Trophoblast cell (in vitro differentiated cells and primary cell): ENCODE results near the gene HBE1.

Experiments
- DNase-seq, 2 donors: peaks; one replicate each; pipeline ENCODE4 v3.0.0-alpha.2; 2016
- H2AFZ ChIP-seq: 2 replicates; pipeline ENCODE4 v1.6.1; 2013; ENCODE audit warnings: low read length, moderate library complexity, mild to moderate bottlenecking; ENCODE audit not compliant: insufficient read depth, poor library complexity
- H2AK5ac ChIP-seq: 2 replicates; pipeline ENCODE4 v1.6.1; 2013; ENCODE audit warnings: mild to moderate bottlenecking, low read length
- H2BK120ac ChIP-seq: 2 replicates; pipeline ENCODE4 v1.6.1; 2013; ENCODE audit warnings: low read length, mild to moderate bottlenecking, moderate library complexity; ENCODE audit not compliant: insufficient read depth, poor library complexity
- H2BK12ac ChIP-seq: 2 replicates; pipeline ENCODE4 v1.6.1; 2013; ENCODE audit warnings: mild to moderate bottlenecking, low read length, moderate library complexity
- H2BK5ac ChIP-seq: 2 replicates; pipeline ENCODE4 v1.6.1; 2013; ENCODE audit warnings: low read length, low read depth, moderate library complexity, mild to moderate bottlenecking; ENCODE audit not compliant: poor library complexity
- H3K14ac ChIP-seq: 2 replicates; pipeline ENCODE4 v1.6.1; 2013; ENCODE audit warnings: mild to moderate bottlenecking, low read length
- H3K18ac ChIP-seq: 2 replicates; pipeline ENCODE4 v1.6.1; 2013; ENCODE audit warnings: mild to moderate bottlenecking, low read length
- H3K23ac ChIP-seq: 2 replicates; pipeline ENCODE4 v1.6.1; 2013; ENCODE audit warnings: low read length
- H3K27ac ChIP-seq: 2 replicates; pipeline ENCODE4 v1.5.1; 2013; ENCODE audit warnings: low read depth, mild to moderate bottlenecking, inconsistent platforms, low read length, moderate library complexity
- H3K27me3 ChIP-seq: 2 replicates; pipeline ENCODE4 v1.6.1; 2013; ENCODE audit warnings: inconsistent platforms, mild to moderate bottlenecking, low read length, moderate library complexity; ENCODE audit not compliant: insufficient read depth
- H3K36me3 ChIP-seq, 2 experiments: 1 replicate in 1 of 2; 2 replicates in 1 of 2; pipeline ENCODE4 v1.6.1; 2013; ENCODE audit warnings: low read length in 2 of 2, mild to moderate bottlenecking in 2 of 2, moderate library complexity in 1 of 2; ENCODE audit not compliant: insufficient read depth in 2 of 2, control insufficient read depth in 1 of 2
- H3K4ac ChIP-seq: 2 replicates; pipeline ENCODE4 v1.6.1; 2013; ENCODE audit warnings: low read depth, mild to moderate bottlenecking, low read length, moderate library complexity
- H3K4me1 ChIP-seq, 2 experiments: 1 replicate in 1 of 2; 2 replicates in 1 of 2; pipeline ENCODE4 v1.6.1; 2013; ENCODE audit warnings: low read length in 2 of 2, mild to moderate bottlenecking in 2 of 2, moderate library complexity in 1 of 2; ENCODE audit not compliant: insufficient read depth in 2 of 2, control insufficient read depth in 1 of 2
- H3K4me2 ChIP-seq: 2 replicates; pipeline ENCODE4 v1.6.1; 2013; ENCODE audit warnings: inconsistent platforms, mild to moderate bottlenecking, low read length, moderate library complexity
- H3K4me3 ChIP-seq: 2 replicates; pipeline ENCODE4 v1.5.1; 2013; ENCODE audit warnings: mild to moderate bottlenecking, low read depth, low read length, inconsistent platforms
- H3K79me1 ChIP-seq: one replicate; pipeline ENCODE4 v1.6.1; 2013; ENCODE audit warnings: low read length
- H3K79me2 ChIP-seq: 2 replicates; pipeline ENCODE4 v1.6.1; 2013; ENCODE audit warnings: low read length, mild to moderate bottlenecking; ENCODE audit not compliant: control insufficient read depth, insufficient read depth, poor library complexity
- H3K9ac ChIP-seq: 2 replicates; pipeline ENCODE4 v1.6.1; 2013; ENCODE audit warnings: mild to moderate bottlenecking, low read length
- H3K9me3 ChIP-seq: 2 replicates; pipeline ENCODE4 v1.6.1; 2013; ENCODE audit warnings: low read depth, mild to moderate bottlenecking, control low read depth, inconsistent platforms, low read length; ENCODE audit not compliant: insufficient read depth
- H4K12ac ChIP-seq: 2 replicates; pipeline ENCODE4 v1.6.1; 2013; ENCODE audit warnings: low read depth, mild to moderate bottlenecking, low read length, moderate library complexity
- H4K8ac ChIP-seq: 2 replicates; pipeline ENCODE4 v1.6.1; 2013; ENCODE audit warnings: low read depth, mild to moderate bottlenecking, low read length, moderate library complexity
- H4K91ac ChIP-seq: one replicate; pipeline ENCODE4 v1.6.1; 2013; ENCODE audit warnings: low read depth, mild to moderate bottlenecking, low read length, moderate library complexity
- WGBS: extraction: QIAGEN DNeasy Blood & Tissue Kit; methylation state at CpG from one replicate; pipeline ENCODE4 v1.1.7; 2013; ENCODE audit warnings: missing lambda C conversion rate; ENCODE audit not compliant: insufficient read length, insufficient coverage; ENCODE audit errors: extremely low coverage; 5-methylcytosine and 5-hydroxymethylcytosine counted together

The HBE1 gene

GRCh38 chr11:5242208-5242607, 27.5 kb downstream of the HBE1 start:
- no peak overlapping the region for H3K4me2 ChIP-seq
- H3K9ac ChIP-seq, result no peak overlapping the region
- no peak overlapping the region for H3K18ac ChIP-seq
- no peak overlapping the region for H2BK5ac ChIP-seq
- H3K27me3 ChIP-seq, result no peaks in the 10 kb centered on the region
- no peaks in the 10 kb centered on the region for H3K36me3 ChIP-seq
- no peak overlapping the region for H2BK12ac ChIP-seq
- H3K23ac ChIP-seq, result no peak overlapping the region
- no peak overlapping the region for H3K14ac ChIP-seq
- H3K79me1 ChIP-seq, result no peaks in the 10 kb centered on the region
- H4K91ac ChIP-seq, result no peak overlapping the region
- H3K4me1 ChIP-seq, result no peaks in the 10 kb centered on the region
- H3K9me3 ChIP-seq, result no peaks in the 10 kb centered on the region
- H2AFZ ChIP-seq, result no peak overlapping the region
- H3K4ac ChIP-seq, result no peak overlapping the region
- DNase-seq, result no peak
- H3K79me2 ChIP-seq, result no peaks in the 10 kb centered on the region
- no peak overlapping the region for H4K12ac ChIP-seq
- no peak overlapping the region for H3K27ac ChIP-seq
- WGBS, result no CpG with 5 or more reads among the region's 2 CpGs
- no peak overlapping the region for H4K8ac ChIP-seq
- H3K4me3 ChIP-seq, result no peak overlapping the region
- no peak overlapping the region for H2AK5ac ChIP-seq
- no peak overlapping the region for H2BK120ac ChIP-seq

- no peak overlapping the region for H3K9ac ChIP-seq
- DNase-seq, result no peak
- H3K4me1 ChIP-seq, result no peaks in the 10 kb centered on the region
- H3K14ac ChIP-seq, result no peak overlapping the region
- no peaks in the 10 kb centered on the region for H3K79me1 ChIP-seq
- WGBS, result no CpG with 5 or more reads among the region's 3 CpGs
- no peak overlapping the region for H2BK12ac ChIP-seq
- H3K4me3 ChIP-seq, result no peak overlapping the region
- no peak overlapping the region for H2BK5ac ChIP-seq
- H2BK120ac ChIP-seq, result no peak overlapping the region
- H4K12ac ChIP-seq, result no peak overlapping the region
- no peak overlapping the region for H3K4me2 ChIP-seq
- no peak overlapping the region for H4K91ac ChIP-seq
- no peaks in the 10 kb centered on the region for H3K27me3 ChIP-seq
- H3K27ac ChIP-seq, result no peak overlapping the region
- H3K9me3 ChIP-seq, result no peaks in the 10 kb centered on the region
- H3K36me3 ChIP-seq, result no peaks in the 10 kb centered on the region
- no peak overlapping the region for H4K8ac ChIP-seq
- H2AK5ac ChIP-seq, result no peak overlapping the region
- H2AFZ ChIP-seq, result no peak overlapping the region
- no peak overlapping the region for H3K23ac ChIP-seq
- no peak overlapping the region for H3K18ac ChIP-seq
- no peaks in the 10 kb centered on the region for H3K79me2 ChIP-seq
- H3K4ac ChIP-seq, result no peak overlapping the region
Measured at GRCh38 chr11:5241458-5241857, 28.3 kb downstream of the HBE1 start.

DNA sequence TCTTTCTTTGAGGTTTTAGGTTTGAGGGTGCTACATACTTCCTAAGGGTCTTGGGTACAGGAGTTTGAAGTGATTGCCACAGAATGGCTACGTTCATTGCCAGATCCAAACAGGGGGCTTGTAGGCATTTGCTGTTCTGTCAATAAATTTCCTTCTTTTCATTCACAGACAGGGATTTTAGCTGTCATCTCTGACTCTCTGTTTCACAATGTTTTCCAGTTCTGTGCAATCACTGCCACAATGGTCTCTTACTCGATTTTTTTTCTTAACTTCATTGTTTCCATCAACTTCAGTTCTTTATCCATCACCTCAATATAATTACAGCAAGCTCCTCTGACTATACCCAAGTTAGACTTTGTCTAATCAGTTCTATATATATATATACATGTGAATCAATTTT, 29.3 kb downstream of the HBE1 start:
- no peak overlapping the region for H3K23ac ChIP-seq
- no peaks in the 10 kb centered on the region for H3K79me1 ChIP-seq
- H3K14ac ChIP-seq, result no peak overlapping the region
- H4K12ac ChIP-seq, result no peak overlapping the region
- DNase-seq, result no peak
- no CpG with 5 or more reads among the region's 2 CpGs for WGBS
- H4K8ac ChIP-seq, result no peak overlapping the region
- H3K4ac ChIP-seq, result no peak overlapping the region
- no peak overlapping the region for H2BK120ac ChIP-seq
- no peak overlapping the region for H3K18ac ChIP-seq
- H2AFZ ChIP-seq, result no peak overlapping the region
- H3K79me2 ChIP-seq, result no peaks in the 10 kb centered on the region
- no peaks in the 10 kb centered on the region for H3K4me1 ChIP-seq
- no peak overlapping the region for H2BK5ac ChIP-seq
- H3K27me3 ChIP-seq, result no peaks in the 10 kb centered on the region
- H2AK5ac ChIP-seq, result no peak overlapping the region
- no peak overlapping the region for H3K9ac ChIP-seq
- no peak overlapping the region for H3K4me2 ChIP-seq
- H2BK12ac ChIP-seq, result no peak overlapping the region
- H3K36me3 ChIP-seq, result no peaks in the 10 kb centered on the region
- no peaks in the 10 kb centered on the region for H3K9me3 ChIP-seq
- no peak overlapping the region for H3K27ac ChIP-seq
- H4K91ac ChIP-seq, result no peak overlapping the region
- no peak overlapping the region for H3K4me3 ChIP-seq

DNA sequence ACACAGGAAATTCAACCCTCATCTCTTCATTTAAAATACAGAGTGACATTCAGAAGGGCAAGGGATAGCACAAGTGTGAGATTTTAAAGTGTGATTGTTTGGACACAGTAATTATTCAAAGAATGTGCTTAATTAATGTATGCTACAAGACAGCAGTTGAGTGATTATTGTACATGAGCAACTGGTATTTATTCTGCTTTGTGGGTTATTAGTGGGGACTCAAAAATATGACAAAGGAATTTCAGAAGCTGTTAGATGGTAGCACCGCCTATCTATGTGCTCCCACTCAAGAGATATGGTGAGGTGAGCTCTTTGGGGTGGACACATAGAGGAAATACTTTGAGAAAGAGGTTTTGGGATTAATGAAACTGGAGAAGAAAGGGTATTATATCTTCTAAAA, 29.7 kb downstream of the HBE1 start:
- H3K79me2 ChIP-seq, result no peaks in the 10 kb centered on the region
- H3K4me2 ChIP-seq, result no peak overlapping the region
- H3K14ac ChIP-seq, result no peak overlapping the region
- H2BK12ac ChIP-seq, result no peak overlapping the region
- no peak overlapping the region for H3K9ac ChIP-seq
- H3K79me1 ChIP-seq, result no peaks in the 10 kb centered on the region
- no peak overlapping the region for H4K91ac ChIP-seq
- DNase-seq, result no peak
- no peak overlapping the region for H4K8ac ChIP-seq
- no peak overlapping the region for H3K27ac ChIP-seq
- no peaks in the 10 kb centered on the region for H3K27me3 ChIP-seq
- H2AFZ ChIP-seq, result no peak overlapping the region
- no peaks in the 10 kb centered on the region for H3K9me3 ChIP-seq
- H3K4ac ChIP-seq, result no peak overlapping the region
- H2AK5ac ChIP-seq, result no peak overlapping the region
- H3K4me3 ChIP-seq, result no peak overlapping the region
- H2BK120ac ChIP-seq, result no peak overlapping the region
- H3K36me3 ChIP-seq, result no peaks in the 10 kb centered on the region
- H3K18ac ChIP-seq, result no peak overlapping the region
- H4K12ac ChIP-seq, result no peak overlapping the region
- WGBS, result no CpG with 5 or more reads among the region's 1 CpG
- H2BK5ac ChIP-seq, result no peak overlapping the region
- no peak overlapping the region for H3K23ac ChIP-seq
- no peaks in the 10 kb centered on the region for H3K4me1 ChIP-seq

DNA sequence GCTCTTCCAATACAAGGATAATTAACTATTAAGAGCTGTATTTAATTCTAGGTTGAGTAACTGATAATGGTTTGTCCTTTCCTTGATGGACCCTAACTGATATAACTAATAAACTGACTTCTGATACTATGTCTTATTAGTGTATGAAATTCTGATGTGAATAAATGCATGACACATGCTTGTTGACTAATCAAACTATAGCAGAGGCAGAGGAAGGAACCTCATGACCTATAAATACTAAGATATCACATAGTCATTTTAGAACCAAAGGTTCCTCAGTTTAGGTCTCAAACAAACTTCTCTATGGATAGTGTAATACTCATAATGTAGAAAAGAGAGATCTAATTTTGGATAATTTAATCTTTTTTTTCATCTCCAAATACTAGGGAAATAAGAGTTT, 30.7 kb downstream of the HBE1 start:
- H3K79me2 ChIP-seq, result no peaks in the 10 kb centered on the region
- no peak overlapping the region for H3K14ac ChIP-seq
- H3K27ac ChIP-seq, result no peak overlapping the region
- H2AFZ ChIP-seq, result no peak overlapping the region
- no peak overlapping the region for H4K12ac ChIP-seq
- no peaks in the 10 kb centered on the region for H3K4me1 ChIP-seq
- no peaks in the 10 kb centered on the region for H3K27me3 ChIP-seq
- no peak overlapping the region for H4K91ac ChIP-seq
- no peak for DNase-seq
- H3K9me3 ChIP-seq, result no peaks in the 10 kb centered on the region
- no peak overlapping the region for H2AK5ac ChIP-seq
- H3K4me2 ChIP-seq, result no peak overlapping the region
- no peak overlapping the region for H3K9ac ChIP-seq
- no peak overlapping the region for H3K23ac ChIP-seq
- no peak overlapping the region for H3K18ac ChIP-seq
- H2BK120ac ChIP-seq, result no peak overlapping the region
- H3K4me3 ChIP-seq, result no peak overlapping the region
- H2BK12ac ChIP-seq, result no peak overlapping the region
- no peak overlapping the region for H2BK5ac ChIP-seq
- no peak overlapping the region for H3K4ac ChIP-seq
- H3K79me1 ChIP-seq, result no peaks in the 10 kb centered on the region
- no peaks in the 10 kb centered on the region for H3K36me3 ChIP-seq
- no peak overlapping the region for H4K8ac ChIP-seq
